SK-N-SH (cell line): Measurements from ENCODE around the gene MARF1. TPM values are rescaled to one million over a fixed set of nuclear protein-coding genes. Genes with fewer than 3 reads are reported as not detected.
"Not testable (repeated sequence)": the region's sequence is repeated elsewhere in the genome, so short reads cannot be mapped to it uniquely, and the experiment has no call there.

Experiments used
- CTCF ChIA-PET: fragments of 300-600, 350-600 bp; formaldehyde crosslinking; extraction: SDS; loops from one replicate; lab custom pipeline; 2021; lab: Yijun Ruan, JAX
- POLR2A ChIA-PET: fragments of 350-600 bp; sonication (Branson Sonifier 250); formaldehyde crosslinking; extraction: SDS; loops from one replicate; lab custom pipeline; 2020; ENCODE audit warnings: antibody characterized with exemption, inconsistent platforms; lab: Yijun Ruan, JAX
- DNase-seq: peaks from one replicate; pipeline ENCODE4 v3.0.0; 2012
- H2AFZ ChIP-seq: fragments of 200-600 bp; sonication (generic); 2 replicates; pipeline ENCODE4 v1.8.1; 2016; ENCODE audit warnings: antibody characterized with exemption, mild to moderate bottlenecking, low read depth
- H3F3A ChIP-seq: fragments of 200-600 bp; sonication (generic); replicated peaks from 2 replicates; pipeline ENCODE3; 2016; ENCODE audit warnings: antibody characterized with exemption, mild to moderate bottlenecking; ENCODE audit not compliant: insufficient read depth
- H3K27ac ChIP-seq, 2 experiments: fragments of 200-500 bp in 1 of 2; fragments of 200-600 bp in 1 of 2; sonication (Bioruptor generic) in 1 of 2; sonication (generic), shearing (Covaris generic) in 1 of 2; 2 replicates each; pipeline versions ENCODE4 v1.5.1 to v1.6.1; 2014 to 2016; ENCODE audit warnings: low read depth in 2 of 2, inconsistent platforms in 1 of 2, low read length in 1 of 2, mild to moderate bottlenecking in 1 of 2, mixed read lengths in 1 of 2
- H3K27me3 ChIP-seq: fragments of 200-600 bp; sonication (generic), shearing (Covaris generic); 2 replicates; pipeline ENCODE4 v1.6.1; 2016; ENCODE audit warnings: mixed run types; ENCODE audit not compliant: insufficient read depth
- H3K36me3 ChIP-seq, 2 experiments: fragments of 200-500 bp in 1 of 2; fragments of 200-600 bp in 1 of 2; sonication (Bioruptor generic) in 1 of 2; sonication (generic) in 1 of 2; replicated peaks in 1 of 2; 2 replicates each; pipeline versions ENCODE3 to v1.5.1; 2014 to 2016; ENCODE audit warnings: low read length in 1 of 2, mild to moderate bottlenecking in 1 of 2; ENCODE audit not compliant: insufficient read depth in 2 of 2, control insufficient read depth in 1 of 2
- H3K4me1 ChIP-seq, 2 experiments: fragments of 200-500 bp in 1 of 2; fragments of 200-600 bp in 1 of 2; sonication (Bioruptor generic) in 1 of 2; sonication (generic), shearing (Covaris generic) in 1 of 2; 2 replicates each; pipeline versions ENCODE4 v1.5.1 to v1.6.1; 2014 to 2016; ENCODE audit warnings: low read depth in 1 of 2, low read length in 1 of 2, mixed run types in 1 of 2; ENCODE audit not compliant: insufficient read depth in 2 of 2, control insufficient read depth in 1 of 2
- H3K4me2 ChIP-seq: fragments of 200-600 bp; sonication (generic), shearing (Covaris generic); 2 replicates; pipeline ENCODE4 v1.6.1; 2017; ENCODE audit warnings: mixed run types
- H3K4me3 ChIP-seq, 2 experiments: fragments of 200-500 bp in 1 of 2; fragments of 200-600 bp in 1 of 2; sonication (Bioruptor generic) in 1 of 2; sonication (generic), shearing (Covaris generic) in 1 of 2; 2 replicates each; pipeline versions ENCODE4 v1.5.1 to v1.8.1; 2014 to 2016; ENCODE audit warnings: low read depth in 2 of 2, inconsistent platforms in 1 of 2, low read length in 1 of 2, mild to moderate bottlenecking in 1 of 2, mixed read lengths in 1 of 2, moderate library complexity in 1 of 2
- H3K79me2 ChIP-seq: fragments of 200-600 bp; sonication (generic); 2 replicates; pipeline ENCODE4 v1.8.1; 2017; ENCODE audit warnings: mild to moderate bottlenecking; ENCODE audit not compliant: insufficient read depth
- H3K9ac ChIP-seq: fragments of 200-600 bp; sonication (generic); 2 replicates; pipeline ENCODE4 v1.6.1; 2017; ENCODE audit warnings: mixed run types
- H3K9me2 ChIP-seq: fragments of 200-600 bp; sonication (generic); 2 replicates; pipeline ENCODE4 v1.6.1; 2017; ENCODE audit warnings: mixed run types
- H3K9me3 ChIP-seq: fragments of 200-600 bp; sonication (generic); 2 replicates; pipeline ENCODE4 v1.6.1; 2017; ENCODE audit warnings: mixed run types, mild to moderate bottlenecking, moderate library complexity
- H4K20me1 ChIP-seq: fragments of 200-600 bp; sonication (generic); 2 replicates; pipeline ENCODE4 v1.6.1; 2017; ENCODE audit warnings: mild to moderate bottlenecking, mixed run types; ENCODE audit not compliant: insufficient read depth
- CHD2 ChIP-seq: fragments of 150-350 bp; IDR thresholded peaks from 2 replicates; pipeline ENCODE4 v1.6.1; 2018; ENCODE audit warnings: low read length; ENCODE audit not compliant: partially characterized antibody
- ELF1 ChIP-seq: IDR thresholded peaks from 2 replicates; pipeline ENCODE4 v1.4.0; 2012
- FOSL2 ChIP-seq: IDR thresholded peaks from 2 replicates; pipeline ENCODE4 v1.4.0; 2012; ENCODE audit warnings: low read depth, mild to moderate bottlenecking, moderate library complexity, borderline replicate concordance
- FOXJ3 ChIP-seq: sonication (generic); formaldehyde crosslinking; IDR thresholded peaks from 2 replicates; pipeline ENCODE4 v1.5.1; 2020; ENCODE audit warnings: mild to moderate bottlenecking, missing genetic modification reagents
- FOXM1 ChIP-seq: IDR thresholded peaks from 2 replicates; pipeline ENCODE4 v1.4.0; 2012; ENCODE audit warnings: low read depth, mild to moderate bottlenecking
- GATA2 ChIP-seq: sonication (generic); formaldehyde crosslinking; IDR thresholded peaks from 2 replicates; pipeline ENCODE4 v1.5.0; 2020; ENCODE audit warnings: mild to moderate bottlenecking, missing genetic modification reagents
- JUND ChIP-seq: IDR thresholded peaks from 2 replicates; pipeline ENCODE4 v1.4.0; 2012
- MEF2A ChIP-seq: IDR thresholded peaks from 2 replicates; pipeline ENCODE4 v1.4.0; 2012; ENCODE audit warnings: low read depth, borderline replicate concordance
- RFX5 ChIP-seq: IDR thresholded peaks from 2 replicates; pipeline ENCODE4 v1.6.1; 2012; ENCODE audit warnings: mild to moderate bottlenecking, improper control_type of control experiment, low read length
- TAF1 ChIP-seq: IDR thresholded peaks from 2 replicates; pipeline ENCODE4 v1.6.1; 2012; ENCODE audit warnings: low read depth, mild to moderate bottlenecking, low read length, moderate library complexity, borderline replicate concordance
- TCF12 ChIP-seq: IDR thresholded peaks from 2 replicates; pipeline ENCODE4 v1.4.0; 2012
- YY1 ChIP-seq: IDR thresholded peaks from 2 replicates; pipeline ENCODE4 v1.4.0; 2012; ENCODE audit warnings: low read depth, mild to moderate bottlenecking
- WGBS: methylation state at CpG from one replicate; pipeline ENCODE4 v1.1.6; 2017; ENCODE audit warnings: low lambda C conversion rate; 5-methylcytosine and 5-hydroxymethylcytosine counted together
- polyA plus RNA-seq, 3 experiments: library from polyadenylated mRNA; depleted of rRNA; stranded (reverse); fragments of >200 nt; gene quantifications; 2 replicates each; pipeline ENCODE4 v1.2.3, GENCODE V29; 2012
- TF ChIP-seq, protein P1 (sequence below): fragments of 150-350 bp; IDR thresholded peaks from 2 replicates; pipeline ENCODE4 v1.6.1; 2016; ENCODE audit warnings: mild to moderate bottlenecking, low read depth, low read length
- TF ChIP-seq, protein P2 (sequence below): IDR thresholded peaks from 2 replicates; pipeline ENCODE4 v1.4.0; 2012; ENCODE audit warnings: low read depth, borderline replicate concordance
- TF ChIP-seq, protein P3 (sequence below): fragments of 150-350 bp; IDR thresholded peaks from 2 replicates; pipeline ENCODE4 v1.6.1; 2017; ENCODE audit warnings: antibody characterized with exemption, low read length, low read depth, borderline replicate concordance

MARF1 gene
- polyA plus RNA-seq, 1 of the 3 experiments (the other 2 are of a cell fraction), result 10.3 TPM

DNA sequence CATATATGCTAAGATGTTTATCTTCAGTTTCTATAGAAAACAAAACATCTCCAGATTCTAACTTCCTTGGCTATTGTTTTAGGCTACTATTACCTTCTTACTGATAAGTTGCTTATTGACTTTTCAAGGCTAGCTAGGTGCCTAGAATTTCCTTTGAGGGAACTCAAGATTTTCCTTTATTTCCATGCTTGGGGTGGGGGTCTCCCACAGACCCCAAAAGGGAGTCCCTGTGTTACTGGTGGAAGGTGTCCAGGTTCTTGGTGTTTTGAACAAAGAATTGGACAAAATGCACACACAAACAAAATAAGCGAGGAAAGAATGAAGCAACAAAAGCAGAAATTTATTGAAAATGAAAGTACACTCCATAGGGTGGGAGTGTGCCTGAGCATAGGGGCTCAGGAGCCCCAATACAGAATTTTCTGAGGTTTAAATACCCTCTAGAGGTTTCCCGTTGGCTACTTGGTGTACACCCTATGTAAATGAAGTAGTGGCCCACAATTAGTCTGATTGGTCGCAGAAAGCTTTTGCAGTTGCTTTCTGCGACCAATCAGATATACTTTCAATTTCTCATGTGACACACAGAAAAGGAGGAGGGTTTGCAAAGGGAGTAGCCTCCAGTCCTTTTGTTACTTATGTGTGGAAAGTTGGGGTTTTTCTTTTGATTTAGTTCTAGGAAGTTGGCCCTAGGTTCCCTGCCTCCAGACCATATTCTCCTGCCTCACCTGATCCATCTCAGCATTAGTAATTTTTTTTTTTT is 67.5 kb downstream of the MARF1 start:
- DNase-seq, result no peak
- 96% methylated on average over 4 of the region's 4 CpGs for WGBS
- CTCF ChIA-PET, result interaction anchor here (1.2 kb wide), 1 partner anchor 25 kb away, joined by 5 read pairs; no protein-coding TSS in a partner anchor

DNA sequence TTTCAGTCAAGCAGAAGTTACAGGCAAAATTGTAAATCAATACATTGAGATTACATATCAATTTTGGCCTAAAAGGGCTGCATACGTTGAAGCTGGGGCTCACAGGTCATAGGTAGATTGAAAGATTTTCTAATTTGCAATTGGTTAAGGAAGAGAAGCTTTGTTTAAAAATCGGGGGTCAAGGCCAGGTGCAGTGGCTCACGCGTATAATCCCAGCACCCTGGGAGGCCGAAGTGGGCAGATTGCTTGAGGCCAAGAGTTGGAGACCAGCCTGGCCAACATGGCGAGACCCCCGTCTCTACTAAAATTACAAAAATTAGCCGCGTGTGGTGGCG is 68.4 kb downstream of the MARF1 start:
- DNase-seq, result no peak
- Histone ChIP-seq H3K9me3 (no peaks in the 10 kb centered on the region), H3K9ac (no peak overlapping the region), H3K27me3 (no peaks in the 10 kb centered on the region), H3K4me3 (no peak overlapping the region), H3K4me1 (no peaks in the 10 kb centered on the region), H2AFZ (no peak overlapping the region), H4K20me1 (no peaks in the 10 kb centered on the region), H3K9me2 (no peaks in the 10 kb centered on the region), H3K36me3 (no peaks in the 10 kb centered on the region), H3K79me2 (no peaks in the 10 kb centered on the region), H3F3A (no peaks in the 10 kb centered on the region), H3K27ac (no peak overlapping the region), H3K4me2 (no peak overlapping the region)
- TF ChIP-seq, protein P1, sequence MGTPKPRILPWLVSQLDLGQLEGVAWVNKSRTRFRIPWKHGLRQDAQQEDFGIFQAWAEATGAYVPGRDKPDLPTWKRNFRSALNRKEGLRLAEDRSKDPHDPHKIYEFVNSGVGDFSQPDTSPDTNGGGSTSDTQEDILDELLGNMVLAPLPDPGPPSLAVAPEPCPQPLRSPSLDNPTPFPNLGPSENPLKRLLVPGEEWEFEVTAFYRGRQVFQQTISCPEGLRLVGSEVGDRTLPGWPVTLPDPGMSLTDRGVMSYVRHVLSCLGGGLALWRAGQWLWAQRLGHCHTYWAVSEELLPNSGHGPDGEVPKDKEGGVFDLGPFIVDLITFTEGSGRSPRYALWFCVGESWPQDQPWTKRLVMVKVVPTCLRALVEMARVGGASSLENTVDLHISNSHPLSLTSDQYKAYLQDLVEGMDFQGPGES, result no peak
- TF ChIP-seq TCF12, result no peak
- CTCF ChIA-PET, result interaction anchor here (1.2 kb wide), 1 partner anchor 24 kb away, joined by 5 read pairs; no protein-coding TSS in a partner anchor
- POLR2A ChIA-PET, result no interaction called here
- 98% methylated on average over 10 of the region's 10 CpGs for WGBS

More for the DNA sequence above, 67.5 kb downstream of the MARF1 start:
- Histone ChIP-seq H4K20me1 (no peaks in the 10 kb centered on the region), H3K79me2 (no peaks in the 10 kb centered on the region), H3K27me3 (no peaks in the 10 kb centered on the region), H3K9me3 (no peaks in the 10 kb centered on the region), H3K4me3 (no peak overlapping the region), H3K4me1 (no peaks in the 10 kb centered on the region), H3K9ac (no peak overlapping the region), H3K36me3 (no peaks in the 10 kb centered on the region), H3F3A (no peaks in the 10 kb centered on the region), H3K9me2 (no peaks in the 10 kb centered on the region), H3K27ac (no peak overlapping the region), H2AFZ (no peak overlapping the region), H3K4me2 (no peak overlapping the region)
- TF ChIP-seq, protein P2, sequence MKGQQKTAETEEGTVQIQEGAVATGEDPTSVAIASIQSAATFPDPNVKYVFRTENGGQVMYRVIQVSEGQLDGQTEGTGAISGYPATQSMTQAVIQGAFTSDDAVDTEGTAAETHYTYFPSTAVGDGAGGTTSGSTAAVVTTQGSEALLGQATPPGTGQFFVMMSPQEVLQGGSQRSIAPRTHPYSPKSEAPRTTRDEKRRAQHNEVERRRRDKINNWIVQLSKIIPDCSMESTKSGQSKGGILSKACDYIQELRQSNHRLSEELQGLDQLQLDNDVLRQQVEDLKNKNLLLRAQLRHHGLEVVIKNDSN, result no peak
- no peak for TF ChIP-seq TCF12
- no peak for TF ChIP-seq RFX5
- TF ChIP-seq JUND, result no peak
- no peak for TF ChIP-seq FOSL2
- TF ChIP-seq, protein P3, sequence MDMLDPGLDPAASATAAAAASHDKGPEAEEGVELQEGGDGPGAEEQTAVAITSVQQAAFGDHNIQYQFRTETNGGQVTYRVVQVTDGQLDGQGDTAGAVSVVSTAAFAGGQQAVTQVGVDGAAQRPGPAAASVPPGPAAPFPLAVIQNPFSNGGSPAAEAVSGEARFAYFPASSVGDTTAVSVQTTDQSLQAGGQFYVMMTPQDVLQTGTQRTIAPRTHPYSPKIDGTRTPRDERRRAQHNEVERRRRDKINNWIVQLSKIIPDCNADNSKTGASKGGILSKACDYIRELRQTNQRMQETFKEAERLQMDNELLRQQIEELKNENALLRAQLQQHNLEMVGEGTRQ, result no peak
- TF ChIP-seq ELF1, result no peak
- TF ChIP-seq GATA2 (CRISPR knock-in tag), result no peak
- no peak for TF ChIP-seq FOXJ3
- no peak for TF ChIP-seq TAF1
- TF ChIP-seq YY1, result no peak
- TF ChIP-seq FOXM1, result no peak
- TF ChIP-seq MEF2A, result no peak
- no peak for TF ChIP-seq CHD2
- POLR2A ChIA-PET, result no interaction called here

- H3K27ac ChIP-seq, H3K79me2 ChIP-seq, H2AFZ ChIP-seq, DNase-seq, H3K36me3 ChIP-seq, H3K27me3 ChIP-seq, POLR2A ChIA-PET, H3K4me2 ChIP-seq, H3K9ac ChIP-seq, H4K20me1 ChIP-seq, H3K9me3 ChIP-seq, H3K4me1 ChIP-seq, H3F3A ChIP-seq, H3K9me2 ChIP-seq, H3K4me3 ChIP-seq: not testable (repeated sequence)
- WGBS, result 90% methylated on average over 11 of the region's 11 CpGs
- CTCF ChIA-PET, result interaction anchor here (1.2 kb wide), 1 partner anchor 23 kb away, joined by 5 read pairs; no protein-coding TSS in a partner anchor
Observed at GRCh38 chr16:15573896-15574613, 68.9 kb downstream of the MARF1 start.
